OCI-LY3 (cell line): ENCODE measurements around the gene ZNF595.

Experiments used
- H2AFZ ChIP-seq: fragments of 200-600, 300-600 bp; shearing (Covaris generic); 2 replicates; pipeline ENCODE4 v1.6.0; 2014; ENCODE audit warnings: antibody characterized with exemption, low read depth, low read length
- H3K27ac ChIP-seq: fragments of 200-600, 300-600 bp; sonication (generic); 2 replicates; pipeline ENCODE4 v1.5.1; 2014; ENCODE audit warnings: mild to moderate bottlenecking, low read length, moderate library complexity, mixed read lengths
- H3K27me3 ChIP-seq: fragments of 200-600, 300-600 bp; sonication (generic); 2 replicates; pipeline ENCODE4 v1.6.1; 2014; ENCODE audit warnings: low read depth, low read length, mixed read lengths
- H3K36me3 ChIP-seq: fragments of 200-600, 300-600 bp; sonication (generic); replicated peaks from 2 replicates; pipeline ENCODE3; 2014; ENCODE audit warnings: low read depth, low read length, mixed read lengths
- H3K4me1 ChIP-seq: fragments of 300-600, 200-600 bp; sonication (generic); 2 replicates; pipeline ENCODE4 v1.6.1; 2014; ENCODE audit warnings: low read length, mixed read lengths
- H3K4me2 ChIP-seq: fragments of 200-600, 300-600 bp; sonication (generic); 2 replicates; pipeline ENCODE4 v1.6.1; 2014; ENCODE audit warnings: low read length, mixed read lengths
- H3K4me3 ChIP-seq: fragments of 300-600, 200-600 bp; sonication (generic); 2 replicates; pipeline ENCODE4 v1.5.1; 2014; ENCODE audit warnings: antibody characterized with exemption, mild to moderate bottlenecking, low read length, moderate library complexity
- H3K79me2 ChIP-seq: fragments of 300-600, 200-600 bp; shearing (Covaris generic); 2 replicates; pipeline ENCODE4 v1.6.1; 2014; ENCODE audit warnings: mild to moderate bottlenecking, low read length, mixed read lengths
- H3K9ac ChIP-seq: fragments of 300-600, 200-600 bp; shearing (Covaris generic); 2 replicates; pipeline ENCODE4 v1.6.0; 2014; ENCODE audit warnings: mild to moderate bottlenecking, low read length, moderate library complexity
- H3K9me3 ChIP-seq: fragments of 200-600, 300-600 bp; shearing (Covaris generic); 2 replicates; pipeline ENCODE4 v1.6.1; 2014; ENCODE audit warnings: low read length, mixed read lengths; ENCODE audit not compliant: insufficient read depth
- H4K20me1 ChIP-seq: fragments of 200-600, 300-600 bp; sonication (generic); 2 replicates; pipeline ENCODE4 v1.6.1; 2016; ENCODE audit warnings: low read length, mixed read lengths; ENCODE audit not compliant: insufficient read depth
- EZH2phosphoT487 ChIP-seq: fragments of 200-600 bp; shearing (Covaris generic); IDR thresholded peaks from 2 replicates; pipeline ENCODE4 v1.6.1; 2018; ENCODE audit warnings: antibody characterized with exemption, mixed run types, low read depth
- TF ChIP-seq, protein P1 (sequence below): fragments of 200-600, 300-600 bp; sonication (generic); IDR thresholded peaks from 2 replicates; pipeline ENCODE4 v1.5.1; 2014; ENCODE audit warnings: antibody characterized with exemption, low read length, low read depth

The ZNF595 gene

DNA sequence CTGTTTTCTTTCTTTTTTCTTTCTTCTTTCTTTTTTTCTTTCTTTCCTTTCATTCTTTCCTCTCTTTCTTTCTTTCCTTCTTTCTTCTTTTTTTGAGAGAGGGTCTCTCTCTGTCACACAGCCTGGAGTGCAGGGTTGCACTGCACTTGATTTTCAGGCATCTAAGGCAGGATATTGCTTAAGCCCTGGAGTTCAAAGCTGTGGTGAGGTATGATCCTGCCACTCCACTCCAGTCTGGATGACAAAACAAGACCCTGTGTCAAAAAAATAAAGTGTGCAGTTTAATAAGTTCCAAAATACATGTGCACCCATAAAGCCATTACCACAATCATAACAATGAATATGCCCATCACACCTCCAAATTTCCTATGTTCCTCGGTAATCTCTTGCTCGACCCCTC lies 60.6 kb downstream of the ZNF595 start:
- no peak overlapping the region for H3K4me2 ChIP-seq
- TF ChIP-seq, protein P1, sequence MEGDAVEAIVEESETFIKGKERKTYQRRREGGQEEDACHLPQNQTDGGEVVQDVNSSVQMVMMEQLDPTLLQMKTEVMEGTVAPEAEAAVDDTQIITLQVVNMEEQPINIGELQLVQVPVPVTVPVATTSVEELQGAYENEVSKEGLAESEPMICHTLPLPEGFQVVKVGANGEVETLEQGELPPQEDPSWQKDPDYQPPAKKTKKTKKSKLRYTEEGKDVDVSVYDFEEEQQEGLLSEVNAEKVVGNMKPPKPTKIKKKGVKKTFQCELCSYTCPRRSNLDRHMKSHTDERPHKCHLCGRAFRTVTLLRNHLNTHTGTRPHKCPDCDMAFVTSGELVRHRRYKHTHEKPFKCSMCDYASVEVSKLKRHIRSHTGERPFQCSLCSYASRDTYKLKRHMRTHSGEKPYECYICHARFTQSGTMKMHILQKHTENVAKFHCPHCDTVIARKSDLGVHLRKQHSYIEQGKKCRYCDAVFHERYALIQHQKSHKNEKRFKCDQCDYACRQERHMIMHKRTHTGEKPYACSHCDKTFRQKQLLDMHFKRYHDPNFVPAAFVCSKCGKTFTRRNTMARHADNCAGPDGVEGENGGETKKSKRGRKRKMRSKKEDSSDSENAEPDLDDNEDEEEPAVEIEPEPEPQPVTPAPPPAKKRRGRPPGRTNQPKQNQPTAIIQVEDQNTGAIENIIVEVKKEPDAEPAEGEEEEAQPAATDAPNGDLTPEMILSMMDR, result no peak
- TF ChIP-seq EZH2phosphoT487, result no peak

DNA sequence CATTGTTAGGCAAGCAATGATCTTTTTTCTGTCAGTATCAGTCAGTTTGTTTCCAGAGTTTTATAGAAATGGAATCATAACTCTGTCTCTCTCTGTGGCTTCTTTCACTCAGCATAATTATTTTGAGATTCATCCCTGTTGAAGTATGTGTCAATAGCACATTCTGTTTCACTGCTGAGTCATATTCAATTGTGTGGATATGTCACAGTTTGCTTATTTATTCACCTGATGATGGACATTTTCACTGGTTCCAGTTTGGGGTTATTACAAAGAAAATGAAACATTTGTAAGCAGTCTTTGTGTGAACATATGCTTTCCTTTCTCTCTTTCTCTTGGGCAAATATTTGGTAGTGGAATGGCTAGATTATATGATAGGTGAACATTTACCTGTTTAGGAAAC lies 61.0 kb downstream of the ZNF595 start:
- TF ChIP-seq EZH2phosphoT487, result no peak
- TF ChIP-seq, protein P1, result no peak
- Histone ChIP-seq H3K27me3 (no peaks in the 10 kb centered on the region), H3K4me1 (peaks cover 13% of the 10 kb centered on the region), H3K9me3 (peaks cover 14% of the 10 kb centered on the region; the same call in 1 of the 2 replicates), H3K79me2 (no peaks in the 10 kb centered on the region), H3K4me3 (no peak overlapping the region), H2AFZ (no peak overlapping the region), H3K9ac (no peak overlapping the region), H3K4me2 (no peak overlapping the region), H3K27ac (no peak overlapping the region), H3K36me3 (peaks cover 13% of the 10 kb centered on the region), H4K20me1 (no peaks in the 10 kb centered on the region)

More for the DNA sequence above, 60.6 kb downstream of the ZNF595 start:
- no peak overlapping the region for H3K27ac ChIP-seq
- peaks cover 14% of the 10 kb centered on the region; the same call in 1 of the 2 replicates for H3K9me3 ChIP-seq
- H3K79me2 ChIP-seq, result no peaks in the 10 kb centered on the region
- H4K20me1 ChIP-seq, result no peaks in the 10 kb centered on the region
- no peak overlapping the region for H3K4me3 ChIP-seq
- peaks cover 13% of the 10 kb centered on the region for H3K4me1 ChIP-seq
- H2AFZ ChIP-seq, result no peak overlapping the region
- H3K27me3 ChIP-seq, result no peaks in the 10 kb centered on the region
- H3K36me3 ChIP-seq, result peaks cover 13% of the 10 kb centered on the region
- no peak overlapping the region for H3K9ac ChIP-seq

DNA sequence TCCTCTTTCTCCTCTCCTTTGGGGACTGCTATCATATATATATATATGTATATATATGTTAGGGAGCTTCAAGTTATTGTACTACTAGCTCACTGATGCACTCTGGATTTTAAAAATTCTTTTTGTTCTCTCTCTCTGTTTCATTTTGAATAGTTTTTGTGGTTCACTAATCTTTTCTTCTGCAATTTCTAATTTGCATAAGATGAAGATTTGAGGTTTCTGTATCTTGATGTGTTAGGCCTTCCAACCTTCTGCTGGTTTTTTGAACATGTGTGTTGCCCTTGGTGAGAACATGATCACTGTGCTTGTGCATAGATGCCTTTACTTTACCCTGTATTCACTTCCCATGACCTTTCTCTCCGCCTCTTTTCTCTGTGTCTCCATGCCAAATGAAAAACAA lies 63.4 kb downstream of the ZNF595 start:
- Histone ChIP-seq H3K79me2 (no peaks in the 10 kb centered on the region), H3K27ac (peak overlapping the region; percentile 29; the same call in 1 of the 2 replicates), H3K4me1 (peaks cover 13% of the 10 kb centered on the region), H3K9me3 (peaks cover 11% of the 10 kb centered on the region; the same call in 1 of the 2 replicates), H3K27me3 (no peaks in the 10 kb centered on the region), H3K4me2 (peak overlapping the region; percentile 1; the same call in 1 of the 2 replicates), H3K9ac (no peak overlapping the region), H2AFZ (no peak overlapping the region), H3K4me3 (peak overlapping the region; percentile 0; the same call in 1 of the 2 replicates), H3K36me3 (peaks cover 13% of the 10 kb centered on the region), H4K20me1 (no peaks in the 10 kb centered on the region)
- TF ChIP-seq EZH2phosphoT487, result no peak
- TF ChIP-seq, protein P1, result no peak

DNA sequence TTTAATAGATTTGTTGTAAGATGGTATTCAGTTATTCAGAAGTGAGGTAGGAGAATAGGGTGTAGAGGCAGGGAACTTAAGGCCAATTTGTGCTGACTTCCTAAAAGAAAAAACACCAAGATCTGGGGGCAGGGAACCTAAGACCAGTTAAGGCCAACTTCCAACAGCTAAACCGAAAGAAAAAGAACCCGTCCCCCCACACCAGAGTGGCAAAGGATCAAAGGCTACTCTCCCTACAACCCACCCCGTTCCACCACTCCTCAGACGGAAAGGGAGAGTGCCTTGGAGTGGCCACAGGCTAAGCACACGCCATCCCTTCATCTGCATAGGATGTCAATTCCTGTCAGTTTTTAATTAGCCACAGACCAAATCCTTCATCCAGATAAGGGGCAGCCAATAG lies 67.5 kb downstream of the ZNF595 start:
- Histone ChIP-seq H3K9ac (no peak overlapping the region), H4K20me1 (no peaks in the 10 kb centered on the region), H3K79me2 (peaks cover 13% of the 10 kb centered on the region), H3K36me3 (peaks cover 10% of the 10 kb centered on the region), H3K4me1 (peaks cover 13% of the 10 kb centered on the region), H3K4me2 (no peak overlapping the region), H2AFZ (no peak overlapping the region), H3K4me3 (no peak overlapping the region), H3K27me3 (no peaks in the 10 kb centered on the region), H3K27ac (no peak overlapping the region), H3K9me3 (peaks cover 17% of the 10 kb centered on the region; the same call in 1 of the 2 replicates)
- TF ChIP-seq, protein P1, result no peak
- no peak for TF ChIP-seq EZH2phosphoT487
